WERI-Rb-1 (cell line): ENCODE results near the gene MROH7.
A peak's percentile ranks its signal among the peaks of the same experiment; 100 is the strongest.

ENCODE experiments used
- DNase-seq: peaks from one replicate; pipeline ENCODE4 v3.0.0-alpha.2; 2020
- H3K27ac ChIP-seq: fragments of 250-450 bp; sonication (Bioruptor Pico); 2 replicates; pipeline ENCODE4 v1.5.1; 2020; ENCODE audit warnings: mild to moderate bottlenecking, moderate library complexity
- H3K27me3 ChIP-seq: fragments of 250-450 bp; sonication (Bioruptor Pico); 2 replicates; pipeline ENCODE4 v1.5.1; 2021; ENCODE audit warnings: mild to moderate bottlenecking, low read depth, moderate library complexity; ENCODE audit not compliant: insufficient read depth, severe bottlenecking
- H3K36me3 ChIP-seq: fragments of 250-450 bp; sonication (Bioruptor Pico); 2 replicates; pipeline ENCODE4 v1.5.1; 2020; ENCODE audit warnings: mild to moderate bottlenecking, moderate library complexity
- H3K4me3 ChIP-seq: 2 replicates; pipeline ENCODE4 v1.5.1; 2011; ENCODE audit warnings: low read depth, mild to moderate bottlenecking, control low read depth, low read length
- H3K9me3 ChIP-seq: fragments of 250-450 bp; sonication (Bioruptor Pico); 2 replicates; pipeline ENCODE4 v1.5.1; 2021; ENCODE audit warnings: mild to moderate bottlenecking, moderate library complexity; ENCODE audit not compliant: severe bottlenecking
- TF ChIP-seq, protein P1 (sequence below): IDR thresholded peaks from 2 replicates; pipeline ENCODE4 v1.5.1; 2011; ENCODE audit warnings: low read depth, mild to moderate bottlenecking, control low read depth, inconsistent platforms, low read length

Gene MROH7

DNA sequence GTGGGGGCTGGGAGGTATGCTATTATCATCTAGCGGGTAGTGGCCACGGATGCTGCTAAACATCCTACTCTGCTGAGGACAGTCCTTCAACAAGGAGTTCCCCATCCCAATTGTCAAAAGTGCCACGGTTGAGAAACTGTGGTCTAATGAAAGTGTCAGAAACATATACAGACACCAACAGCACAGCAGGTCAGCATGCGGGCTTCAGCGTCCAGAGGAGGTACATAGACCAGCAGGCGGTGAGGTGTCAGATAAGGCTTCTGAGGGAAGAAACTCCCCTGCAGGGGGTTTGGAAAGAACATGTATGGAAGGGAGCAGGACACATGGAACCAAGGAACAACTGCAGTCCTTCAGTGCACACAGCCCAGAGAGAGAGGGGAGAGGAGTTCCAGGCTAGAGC is 69.3 kb downstream of the MROH7 start:
- Histone ChIP-seq H3K9me3 (no peaks in the 10 kb centered on the region), H3K36me3 (no peaks in the 10 kb centered on the region), H3K27me3 (no peaks in the 10 kb centered on the region), H3K4me3 (no peak overlapping the region), H3K27ac (no peak overlapping the region)
- TF ChIP-seq, protein P1, sequence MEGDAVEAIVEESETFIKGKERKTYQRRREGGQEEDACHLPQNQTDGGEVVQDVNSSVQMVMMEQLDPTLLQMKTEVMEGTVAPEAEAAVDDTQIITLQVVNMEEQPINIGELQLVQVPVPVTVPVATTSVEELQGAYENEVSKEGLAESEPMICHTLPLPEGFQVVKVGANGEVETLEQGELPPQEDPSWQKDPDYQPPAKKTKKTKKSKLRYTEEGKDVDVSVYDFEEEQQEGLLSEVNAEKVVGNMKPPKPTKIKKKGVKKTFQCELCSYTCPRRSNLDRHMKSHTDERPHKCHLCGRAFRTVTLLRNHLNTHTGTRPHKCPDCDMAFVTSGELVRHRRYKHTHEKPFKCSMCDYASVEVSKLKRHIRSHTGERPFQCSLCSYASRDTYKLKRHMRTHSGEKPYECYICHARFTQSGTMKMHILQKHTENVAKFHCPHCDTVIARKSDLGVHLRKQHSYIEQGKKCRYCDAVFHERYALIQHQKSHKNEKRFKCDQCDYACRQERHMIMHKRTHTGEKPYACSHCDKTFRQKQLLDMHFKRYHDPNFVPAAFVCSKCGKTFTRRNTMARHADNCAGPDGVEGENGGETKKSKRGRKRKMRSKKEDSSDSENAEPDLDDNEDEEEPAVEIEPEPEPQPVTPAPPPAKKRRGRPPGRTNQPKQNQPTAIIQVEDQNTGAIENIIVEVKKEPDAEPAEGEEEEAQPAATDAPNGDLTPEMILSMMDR = no peak
- no peak for DNase-seq

DNA sequence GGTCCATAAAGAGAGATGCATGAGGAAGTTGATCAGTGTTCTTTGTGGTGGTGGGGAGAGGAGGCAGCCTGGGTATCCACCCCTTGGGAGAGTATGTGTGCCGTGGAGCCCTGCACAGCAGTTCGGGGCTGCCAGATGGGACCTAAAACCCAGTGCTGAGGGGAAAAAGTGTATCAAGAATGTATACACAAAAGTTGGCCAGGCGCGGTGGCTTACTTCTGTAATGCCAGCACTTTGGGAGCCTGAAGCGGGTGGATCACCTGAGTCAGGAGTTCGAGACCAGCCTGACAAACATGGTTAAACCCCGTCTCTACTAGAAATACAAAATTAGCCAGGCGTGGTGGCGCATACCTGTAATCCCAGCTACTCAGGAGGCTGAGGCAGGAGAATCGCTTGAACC is 70.0 kb downstream of the MROH7 start:
- DNase-seq = no peak
- TF ChIP-seq, protein P1 = no peak
- Histone ChIP-seq H3K9me3 (no peaks in the 10 kb centered on the region), H3K36me3 (no peaks in the 10 kb centered on the region), H3K4me3 (no peak overlapping the region), H3K27me3 (no peaks in the 10 kb centered on the region), H3K27ac (no peak overlapping the region)

DNA sequence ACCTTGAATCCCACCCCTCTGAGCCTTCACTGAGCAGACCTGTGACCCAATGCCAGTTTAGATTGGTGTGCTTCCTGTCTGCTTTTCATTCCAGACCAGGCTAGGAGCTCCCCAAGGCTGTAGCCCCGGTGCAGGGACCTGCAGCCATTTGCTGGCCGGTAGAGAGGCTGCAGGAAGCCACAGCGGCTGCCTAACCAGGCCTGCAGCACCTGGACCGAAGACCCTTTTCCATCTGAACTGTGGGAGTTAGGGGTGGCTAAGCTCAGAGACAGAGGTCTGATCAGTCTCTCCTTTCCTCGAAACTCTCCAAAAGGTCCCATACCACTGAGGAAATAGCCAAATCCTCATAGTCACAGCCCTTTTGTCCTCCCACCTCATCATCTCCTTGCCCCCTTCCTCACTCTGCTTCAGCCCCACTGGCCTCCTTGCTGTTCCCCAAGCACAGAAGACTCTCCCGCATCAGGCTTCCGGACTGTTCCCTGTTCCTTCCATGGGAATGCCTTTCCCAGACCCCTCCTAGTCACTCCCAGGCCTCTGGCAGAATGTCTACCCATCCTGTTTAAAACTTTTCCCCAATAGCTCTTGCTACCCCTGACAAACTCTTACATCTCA is 73.4 kb downstream of the MROH7 start:
- no peak overlapping the region; the same call in 1 of the 2 replicates for H3K27ac ChIP-seq
- TF ChIP-seq, protein P1 = no peak
- no peak for DNase-seq
- no peak overlapping the region for H3K4me3 ChIP-seq
- peaks cover 24% of the 10 kb centered on the region for H3K36me3 ChIP-seq
- no peaks in the 10 kb centered on the region for H3K27me3 ChIP-seq
- H3K9me3 ChIP-seq = no peaks in the 10 kb centered on the region

DNA sequence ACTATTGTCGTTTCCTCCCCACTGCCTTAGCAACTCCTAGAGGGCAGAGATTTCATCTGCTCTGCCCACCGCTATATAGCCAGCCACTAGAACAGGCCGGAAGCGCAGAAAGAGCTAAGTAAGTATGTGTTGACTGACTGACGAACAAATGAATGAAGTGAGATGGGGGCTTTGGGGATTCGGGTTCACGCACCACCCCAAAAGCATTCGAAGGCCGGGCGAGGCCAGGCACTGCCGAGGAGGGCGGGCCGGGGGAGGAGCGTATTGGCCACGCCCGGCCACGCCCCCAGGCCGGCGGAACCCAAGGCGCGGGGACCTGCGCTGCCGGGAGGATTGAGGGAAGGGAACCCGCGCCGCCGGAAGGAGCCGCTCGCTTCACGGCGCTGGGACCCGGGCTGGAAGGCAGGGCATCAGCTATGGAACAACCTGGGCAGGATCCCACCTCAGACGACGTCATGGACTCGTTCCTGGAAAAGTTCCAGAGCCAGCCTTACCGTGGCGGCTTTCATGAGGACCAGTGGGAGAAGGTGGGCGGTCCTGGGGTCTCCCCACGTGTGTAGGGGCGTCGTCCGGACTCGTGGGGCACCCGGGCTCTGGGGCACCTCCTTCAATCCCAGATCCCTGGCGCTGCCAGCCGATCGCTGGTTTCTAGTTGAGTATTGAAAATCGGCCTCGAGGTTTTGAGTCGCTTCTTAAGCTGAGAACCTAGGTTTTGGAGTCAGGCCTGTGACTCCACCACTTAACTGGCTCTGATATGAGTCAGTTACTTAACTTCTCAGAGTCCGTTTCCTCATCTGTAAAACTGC is 74.1 kb downstream of the MROH7 start, which contains the start of gene TTC4:
TSS of gene TTC4 (plus strand) at position 369 of the 806 bp plus-strand sequence. CDS start at position 417, 48 bp downstream.
- peak within 1 kb of the TSS; percentile 76 for H3K27ac ChIP-seq
- H3K9me3 ChIP-seq = no peaks in the 10 kb centered on the region
- peak; percentile 75 for DNase-seq
- H3K36me3 ChIP-seq = peaks cover 28% of the 10 kb centered on the region
- TF ChIP-seq, protein P1 = no peak
- no peaks in the 10 kb centered on the region for H3K27me3 ChIP-seq
- peak within 1 kb of the TSS; percentile 76 for H3K4me3 ChIP-seq

DNA sequence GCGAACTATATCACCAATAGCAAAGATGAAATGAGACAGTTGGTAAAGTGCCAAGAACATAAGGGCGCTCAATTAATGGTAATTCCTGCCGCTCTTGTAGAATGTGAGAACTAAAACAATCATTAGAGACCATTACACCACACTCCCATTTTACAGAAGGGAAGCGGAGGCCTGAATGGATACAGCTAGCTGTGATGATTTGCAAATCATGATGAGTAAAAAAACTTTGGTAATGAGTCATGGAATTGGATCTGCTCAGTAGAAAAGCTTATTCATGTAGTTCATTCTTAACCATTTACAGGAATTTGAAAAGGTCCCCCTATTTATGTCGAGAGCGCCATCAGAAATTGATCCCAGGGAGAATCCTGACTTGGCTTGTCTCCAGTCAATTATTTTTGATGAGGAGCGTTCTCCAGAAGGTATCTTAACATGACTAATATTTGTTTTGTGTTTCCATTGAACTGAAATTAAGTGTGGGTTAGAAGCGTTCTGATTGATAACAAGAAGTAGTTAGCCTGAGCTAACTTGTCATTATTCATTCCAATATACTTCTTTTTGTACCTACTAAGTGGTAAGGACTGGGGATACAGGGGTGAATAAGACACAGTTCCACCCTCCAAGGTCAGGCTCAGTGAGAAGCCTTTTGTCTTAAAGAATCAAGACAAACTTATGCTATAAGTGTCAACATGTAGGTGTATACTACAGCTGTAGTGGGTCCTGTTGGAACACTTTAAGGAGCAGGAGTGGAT is 74.9 kb downstream of the MROH7 start:
- no peak for DNase-seq
- no peaks in the 10 kb centered on the region for H3K9me3 ChIP-seq

More for the DNA sequence above, 74.9 kb downstream of the MROH7 start:
- TF ChIP-seq, protein P1 = no peak
- peak overlapping the region; percentile 76 for H3K27ac ChIP-seq
- peak overlapping the region; percentile 76 for H3K4me3 ChIP-seq
- no peaks in the 10 kb centered on the region for H3K27me3 ChIP-seq
- H3K36me3 ChIP-seq = peaks cover 32% of the 10 kb centered on the region
